ENCODE results near the gene NEDD8. TPM values are rescaled to one million over a fixed set of nuclear protein-coding genes. Genes with fewer than 3 reads are reported as not detected.

The NEDD8 gene
- total and polyA plus RNA-seq, 3 donors from 2014 or later: 94.6 to 180 (median 110) TPM

DNA sequence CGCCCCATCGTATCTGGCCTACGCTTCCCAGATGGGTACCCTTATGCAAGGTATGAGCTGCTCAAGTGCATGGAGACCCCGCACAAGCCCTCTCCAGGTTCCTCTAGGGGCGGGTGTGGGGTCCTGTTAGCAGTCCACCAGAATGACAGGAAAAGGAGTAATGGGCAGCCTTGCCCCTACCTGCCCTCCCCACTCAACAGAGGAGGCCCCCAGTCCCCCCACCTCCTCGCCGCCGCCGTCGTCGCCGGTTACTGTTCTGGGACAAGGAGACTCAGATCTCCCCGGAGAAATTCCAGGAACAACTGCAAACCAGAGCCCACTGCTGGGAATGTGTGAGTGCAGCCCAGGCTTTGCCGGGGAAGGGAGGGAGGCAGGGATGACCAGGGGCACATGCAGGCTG lies 54.3 kb downstream of the NEDD8 start:
- no peak overlapping the region for H3K4me3 ChIP-seq
- no peaks in the 10 kb centered on the region for H3K36me3 ChIP-seq (ENCODE audit: low read depth, missing control alignments)
- H3K27ac ChIP-seq: no peak overlapping the region
- intact Hi-C loops (cut with DNase I; ENCODE audit: low total_unique reads): no loop called here
- H3K27me3 ChIP-seq: no peaks in the 10 kb centered on the region
- TF ChIP-seq POLR2A (IDR thresholded peaks at IDR 0.05): no peak
- TF ChIP-seq, protein P1, sequence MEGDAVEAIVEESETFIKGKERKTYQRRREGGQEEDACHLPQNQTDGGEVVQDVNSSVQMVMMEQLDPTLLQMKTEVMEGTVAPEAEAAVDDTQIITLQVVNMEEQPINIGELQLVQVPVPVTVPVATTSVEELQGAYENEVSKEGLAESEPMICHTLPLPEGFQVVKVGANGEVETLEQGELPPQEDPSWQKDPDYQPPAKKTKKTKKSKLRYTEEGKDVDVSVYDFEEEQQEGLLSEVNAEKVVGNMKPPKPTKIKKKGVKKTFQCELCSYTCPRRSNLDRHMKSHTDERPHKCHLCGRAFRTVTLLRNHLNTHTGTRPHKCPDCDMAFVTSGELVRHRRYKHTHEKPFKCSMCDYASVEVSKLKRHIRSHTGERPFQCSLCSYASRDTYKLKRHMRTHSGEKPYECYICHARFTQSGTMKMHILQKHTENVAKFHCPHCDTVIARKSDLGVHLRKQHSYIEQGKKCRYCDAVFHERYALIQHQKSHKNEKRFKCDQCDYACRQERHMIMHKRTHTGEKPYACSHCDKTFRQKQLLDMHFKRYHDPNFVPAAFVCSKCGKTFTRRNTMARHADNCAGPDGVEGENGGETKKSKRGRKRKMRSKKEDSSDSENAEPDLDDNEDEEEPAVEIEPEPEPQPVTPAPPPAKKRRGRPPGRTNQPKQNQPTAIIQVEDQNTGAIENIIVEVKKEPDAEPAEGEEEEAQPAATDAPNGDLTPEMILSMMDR (IDR thresholded peaks at IDR 0.05): no peak
- no peaks in the 10 kb centered on the region for H3K4me1 ChIP-seq
- 93 to 94% methylated on average over 6 to 14 of the region's 14 CpGs for WGBS, 2 donors
- no peak for DNase-seq
- H3K9me3 ChIP-seq: no peaks in the 10 kb centered on the region

DNA sequence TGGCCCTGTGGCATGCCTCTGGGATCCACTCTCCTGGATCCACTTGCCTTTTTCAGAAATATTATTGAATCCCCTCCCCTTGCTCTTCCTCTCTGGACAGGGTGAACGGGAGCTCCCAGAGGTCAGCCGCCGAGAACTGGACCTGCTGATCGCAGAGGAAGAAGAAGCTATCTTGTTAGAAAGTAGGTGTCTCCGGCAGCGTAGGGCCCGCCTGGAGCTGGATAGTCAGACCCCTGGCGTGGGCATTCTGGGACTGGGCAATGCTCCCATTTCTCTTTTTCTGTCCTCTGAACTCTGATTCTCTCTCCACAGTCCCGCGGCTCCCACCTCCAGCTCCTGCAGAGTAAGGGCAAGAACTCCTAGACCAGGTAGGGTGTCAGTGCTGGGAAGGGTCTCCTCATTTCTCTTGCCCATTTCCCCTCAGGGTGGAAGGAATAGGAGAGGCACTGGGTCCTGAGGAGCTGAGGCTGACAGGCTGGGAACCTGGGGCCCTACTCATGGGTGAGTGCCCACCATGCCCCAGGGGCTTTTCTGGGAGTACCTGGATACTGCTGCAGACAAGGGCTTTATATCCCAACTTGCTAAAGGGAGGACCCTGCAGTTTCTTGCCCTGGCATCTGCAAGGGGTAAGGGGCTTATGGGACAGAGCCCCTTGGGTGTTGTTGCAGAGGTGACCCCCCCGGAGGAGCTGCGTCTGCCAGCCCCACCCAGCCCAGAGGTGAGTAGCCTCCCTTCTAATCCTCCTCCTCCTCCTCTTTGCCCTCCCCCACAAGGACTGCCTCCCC lies 54.9 kb downstream of the NEDD8 start:
- no peak overlapping the region for H3K27ac ChIP-seq
- no peak for DNase-seq
- intact Hi-C loops (cut with DNase I; ENCODE audit: low total_unique reads): no loop called here
- WGBS, 2 donors: 87% methylated on average over 8 to 12 of the region's 12 CpGs
- no peaks in the 10 kb centered on the region for H3K27me3 ChIP-seq
- H3K4me3 ChIP-seq: no peak overlapping the region
- H3K9me3 ChIP-seq: no peaks in the 10 kb centered on the region
- TF ChIP-seq POLR2A (IDR thresholded peaks at IDR 0.05): no peak
- TF ChIP-seq, protein P1 (IDR thresholded peaks at IDR 0.05): no peak
- no peaks in the 10 kb centered on the region for H3K4me1 ChIP-seq
- no peaks in the 10 kb centered on the region for H3K36me3 ChIP-seq (ENCODE audit: low read depth, missing control alignments)

DNA sequence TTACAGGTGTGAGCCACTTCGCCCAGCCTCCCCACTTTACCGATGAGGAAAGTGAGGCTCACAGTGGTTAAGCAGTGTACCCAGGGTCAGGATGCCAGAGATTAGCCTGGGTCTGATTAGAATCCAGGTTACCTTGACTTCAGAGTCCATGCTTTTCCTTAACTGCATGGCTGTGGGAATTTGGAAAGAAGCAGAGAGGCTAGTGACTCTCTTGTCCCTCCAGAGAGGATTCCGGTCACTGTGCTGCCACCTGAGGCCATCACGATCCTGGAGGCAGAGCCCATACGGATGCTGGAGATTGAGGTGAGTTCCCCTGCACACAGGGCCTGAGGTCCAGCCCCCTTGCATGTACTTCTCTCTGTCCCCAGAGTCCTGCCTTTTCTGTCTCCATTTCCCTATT lies 55.6 kb downstream of the NEDD8 start:
- H3K4me1 ChIP-seq: no peaks in the 10 kb centered on the region
- no peaks in the 10 kb centered on the region for H3K36me3 ChIP-seq (ENCODE audit: low read depth, missing control alignments)
- intact Hi-C loops (cut with DNase I; ENCODE audit: low total_unique reads): no loop called here
- H3K4me3 ChIP-seq: no peak overlapping the region
- H3K9me3 ChIP-seq: no peaks in the 10 kb centered on the region
- no peaks in the 10 kb centered on the region for H3K27me3 ChIP-seq
- H3K27ac ChIP-seq: no peak overlapping the region
- WGBS, 2 donors: 95 to 100% methylated on average over 5 of the region's 5 CpGs
- TF ChIP-seq, protein P1 (IDR thresholded peaks at IDR 0.05): no peak
- TF ChIP-seq POLR2A (IDR thresholded peaks at IDR 0.05): no peak
- DNase-seq: no peak

DNA sequence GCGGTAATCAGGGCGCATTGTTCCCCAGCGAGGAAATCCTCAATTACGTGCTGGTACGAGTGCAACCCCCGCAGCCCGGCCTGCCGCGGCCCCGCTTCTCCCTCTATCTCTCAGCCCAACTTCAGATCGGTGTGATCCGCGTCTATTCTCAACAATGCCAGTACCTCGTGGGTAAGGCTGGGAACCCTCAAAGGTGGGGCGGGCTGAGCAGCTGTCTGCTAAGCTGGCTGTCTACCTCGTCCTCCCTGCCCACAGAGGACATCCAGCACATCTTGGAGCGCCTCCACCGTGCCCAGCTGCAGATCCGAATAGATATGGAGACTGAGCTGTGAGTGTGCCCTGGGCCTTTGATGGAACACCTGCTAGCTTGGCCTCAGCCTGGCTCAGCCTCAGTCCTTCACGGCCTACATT lies 59.3 kb downstream of the NEDD8 start:
- no peaks in the 10 kb centered on the region for H3K36me3 ChIP-seq (ENCODE audit: low read depth, missing control alignments)
- intact Hi-C loops (cut with DNase I; ENCODE audit: low total_unique reads): no loop called here
- DNase-seq: no peak
- WGBS, 2 donors: 66 to 70% methylated on average over 18 to 19 of the region's 20 CpGs
- TF ChIP-seq, protein P1 (IDR thresholded peaks at IDR 0.05): no peak
- TF ChIP-seq POLR2A (IDR thresholded peaks at IDR 0.05): no peak
- H3K4me3 ChIP-seq: peak overlapping the region in 1 of 2 donors; percentile 50
- H3K9me3 ChIP-seq: no peaks in the 10 kb centered on the region
- H3K27ac ChIP-seq: no peak overlapping the region
- H3K27me3 ChIP-seq: no peaks in the 10 kb centered on the region
- H3K4me1 ChIP-seq: no peaks in the 10 kb centered on the region

Measured in testis (tissue), 3 donors.